Neutrophil (primary cell): ENCODE measurements around the gene PADI2.

Experiments
- H3K27ac ChIP-seq: fragments of 200-600 bp; sonication (generic); 2 replicates; pipeline ENCODE4 v1.5.1; 2016; ENCODE audit warnings: mild to moderate bottlenecking, moderate library complexity
- H3K27me3 ChIP-seq: fragments of 200-600 bp; sonication (generic); 2 replicates; pipeline ENCODE4 v1.6.0; 2016; ENCODE audit warnings: mild to moderate bottlenecking
- H3K36me3 ChIP-seq: fragments of 200-600 bp; sonication (generic); 2 replicates; pipeline ENCODE4 v1.5.1; 2017
- H3K4me1 ChIP-seq, 2 experiments: fragments of 200-600 bp in 1 of 2; sonication (generic) in 1 of 2; 1 replicate in 1 of 2; 2 replicates in 1 of 2; pipeline versions ENCODE4 v1.5.1 to v1.6.1; 2013 to 2016; ENCODE audit warnings: low read depth in 1 of 2, low read length in 1 of 2, mild to moderate bottlenecking in 1 of 2, moderate library complexity in 1 of 2; ENCODE audit not compliant: control insufficient read depth in 1 of 2, insufficient read depth in 1 of 2
- H3K4me3 ChIP-seq, 2 experiments: fragments of 200-600 bp in 1 of 2; sonication (generic) in 1 of 2; 1 replicate in 1 of 2; 2 replicates in 1 of 2; pipeline ENCODE4 v1.5.1; 2013 to 2016; ENCODE audit warnings: low read depth in 1 of 2, low read length in 1 of 2, mild to moderate bottlenecking in 1 of 2, moderate library complexity in 1 of 2
- H3K9me3 ChIP-seq: fragments of 200-600 bp; sonication (generic); 2 replicates; pipeline ENCODE4 v1.5.1; 2016
- CTCF ChIP-seq: fragments of 200-600 bp; sonication (generic); IDR thresholded peaks from 2 replicates; pipeline ENCODE4 v1.5.1; 2016; ENCODE audit warnings: antibody characterized with exemption

The PADI2 gene

GRCh38 chr1:17053685-17054410 lies 65.4 kb downstream of the PADI2 start, which contains the start of gene SDHB:
TSS of gene SDHB (minus strand) at chr1:17054032. CDS start at chr1:17054019, 13 bp downstream.
- H3K27ac ChIP-seq: peak within 1 kb of the TSS; percentile 83
- no peaks in the 10 kb centered on the region for H3K9me3 ChIP-seq
- peak; percentile 47 for TF ChIP-seq CTCF
- no peaks in the 10 kb centered on the region for H3K27me3 ChIP-seq
- peaks cover 18 to 26% of the 10 kb centered on the region in 2 experiments for H3K4me1 ChIP-seq
- H3K4me3 ChIP-seq: peak within 1 kb of the TSS; percentile 81 to 83
- peaks cover 13% of the 10 kb centered on the region for H3K36me3 ChIP-seq

DNA sequence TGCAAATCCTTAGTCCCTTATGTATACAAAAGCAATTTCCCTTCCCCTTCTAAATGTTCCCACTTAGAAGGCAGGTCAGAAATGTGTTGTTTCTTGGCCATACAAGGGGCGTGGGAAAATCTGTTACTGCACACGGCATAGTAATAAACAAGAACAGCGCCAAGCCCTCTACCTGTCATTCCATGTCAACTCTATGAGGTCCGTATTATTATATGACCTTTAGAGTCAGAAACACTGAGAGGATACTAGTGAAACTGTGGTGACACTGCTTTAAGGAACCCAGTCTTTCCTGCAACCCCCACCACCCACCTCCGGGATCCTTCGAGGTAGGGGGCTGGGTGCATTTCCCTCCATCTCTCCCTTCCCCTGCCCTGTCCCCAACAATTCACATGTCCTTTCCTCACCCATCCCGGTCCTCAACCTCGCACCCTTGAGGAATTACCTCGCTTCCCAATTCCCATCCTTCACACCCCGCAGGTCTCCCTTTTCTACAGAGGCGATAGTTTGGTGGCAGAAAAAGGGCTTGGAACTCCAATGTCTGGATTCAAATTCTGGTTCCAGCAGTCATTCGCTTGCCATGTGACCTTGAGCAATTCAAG lies 66.1 kb downstream of the PADI2 start:
- no peaks in the 10 kb centered on the region for H3K27me3 ChIP-seq
- H3K27ac ChIP-seq: peak overlapping the region; percentile 83
- H3K4me3 ChIP-seq: peak overlapping the region; percentile 81 to 83
- no peaks in the 10 kb centered on the region for H3K9me3 ChIP-seq
- no peak for TF ChIP-seq CTCF
- peaks cover 13% of the 10 kb centered on the region for H3K36me3 ChIP-seq
- peaks cover 18 to 26% of the 10 kb centered on the region in 2 experiments for H3K4me1 ChIP-seq

DNA sequence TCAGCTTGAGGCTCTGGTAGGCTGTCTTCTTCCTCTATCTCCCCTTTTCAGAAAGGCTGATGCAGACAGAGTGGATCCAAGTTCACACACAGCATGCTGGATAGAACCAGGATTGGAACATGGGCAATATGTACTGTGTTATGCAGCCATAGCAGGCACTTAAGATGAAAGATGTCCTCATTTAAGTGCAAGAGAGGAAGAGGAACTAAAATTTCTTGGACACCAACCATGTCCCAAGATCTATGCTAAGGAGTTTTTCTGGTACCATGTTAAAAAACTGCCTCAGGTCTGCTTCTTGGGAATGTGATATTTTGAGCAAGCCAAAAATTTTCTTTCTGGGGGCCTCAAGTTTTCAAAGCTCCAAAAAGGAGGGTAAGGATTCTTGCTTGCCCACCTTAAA lies 66.6 kb downstream of the PADI2 start:
- no peak for TF ChIP-seq CTCF
- Histone ChIP-seq H3K4me3 (peak overlapping the region; percentile 81 to 83), H3K9me3 (no peaks in the 10 kb centered on the region), H3K27ac (peak overlapping the region; percentile 83), H3K36me3 (peaks cover 13% of the 10 kb centered on the region), H3K4me1 (peaks cover 18 to 26% of the 10 kb centered on the region in 2 experiments), H3K27me3 (no peaks in the 10 kb centered on the region)

DNA sequence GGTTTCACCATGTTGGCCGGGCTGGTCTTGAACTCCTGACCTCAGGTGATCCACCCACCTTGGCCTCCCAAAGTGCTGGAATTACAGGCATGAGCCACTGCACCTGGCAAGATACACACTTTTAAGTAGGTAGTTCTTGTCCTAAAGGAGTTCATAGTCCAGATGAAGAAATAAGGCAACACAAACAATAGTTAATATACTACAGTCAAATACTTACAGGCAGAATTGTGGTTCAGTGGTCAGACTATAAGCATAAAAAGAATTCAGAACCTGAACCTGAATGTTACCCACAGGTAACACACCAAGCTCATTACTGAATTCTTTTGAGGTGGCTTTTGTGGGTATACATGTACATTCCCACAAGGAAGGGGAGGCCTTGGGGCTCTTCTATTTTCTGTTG lies 67.2 kb downstream of the PADI2 start:
- Histone ChIP-seq H3K36me3 (peaks cover 13% of the 10 kb centered on the region), H3K9me3 (no peaks in the 10 kb centered on the region), H3K4me1 (peaks cover 22 to 26% of the 10 kb centered on the region in 2 experiments), H3K27me3 (no peaks in the 10 kb centered on the region), H3K27ac (peak overlapping the region; percentile 83), H3K4me3 (no peak overlapping the region)
- TF ChIP-seq CTCF: no peak

- Histone ChIP-seq H3K9me3 (no peaks in the 10 kb centered on the region), H3K27ac (no peak overlapping the region), H3K27me3 (no peaks in the 10 kb centered on the region), H3K4me3 (no peak overlapping the region), H3K36me3 (peaks cover 32% of the 10 kb centered on the region), H3K4me1 (peaks cover 13 to 18% of the 10 kb centered on the region in 2 experiments)
- no peak for TF ChIP-seq CTCF
These were observed 71.3 kb downstream of the PADI2 start for GRCh38 chr1:17047924-17048323.
